K562 (cell line): Measurements from ENCODE around the gene ZNF335. TPM values are rescaled to one million over a fixed set of nuclear protein-coding genes. Genes with fewer than 3 reads are reported as not detected.
A peak's percentile ranks its signal among the peaks of the same experiment; 100 is the strongest.

Source experiments
- ATAC-seq: fragments of 200-7000 bp; cut with Tn5 transposase; 3 replicates; pipeline ENCODE4 v1.9.1; 2020; ENCODE audit warnings: moderate library complexity
- BruUV-seq: library from RNA; stranded (reverse); fragments of 400-500 nt; replicated peaks from 2 replicates; lab custom pipeline; 2021; lab: Mats Ljungman, UMichigan
- CTCF ChIA-PET: fragments of 300-600 bp; formaldehyde crosslinking; extraction: SDS; loops from one replicate; lab custom pipeline; 2021; ENCODE audit warnings: low intra/inter-chr PET ratio; lab: Yijun Ruan, JAX
- POLR2A ChIA-PET: fragments of 300-600, 350-650 bp; sonication (Branson Sonifier 250); formaldehyde crosslinking; extraction: SDS; loops from one replicate; lab custom pipeline; 2021; ENCODE audit warnings: antibody characterized with exemption, inconsistent platforms; lab: Yijun Ruan, JAX
- DNase-seq, 4 experiments: peaks; one replicate each; pipeline versions ENCODE4 v3.0.0 to v3.0.0-alpha.2; 2011 to 2018; ENCODE audit warnings: low spot score in 3 of 4, mixed read lengths in 3 of 4; ENCODE audit errors: extremely low read depth in 1 of 4
- FAIRE-seq: peaks from 2 replicates; lab custom pipeline; 2011; peaks lifted over from hg19 to GRCh38; lab: Jason Lieb, UNC
- H2AFZ ChIP-seq: 2 replicates; pipeline ENCODE4 v1.6.0; 2011; ENCODE audit warnings: low read depth, low read length, control low read depth, inconsistent platforms
- H3K27ac ChIP-seq: fragments of 200-600 bp; 3 replicates; pipeline ENCODE4 v1.8.0; 2011; ENCODE audit warnings: low read depth, mild to moderate bottlenecking, control low read depth, inconsistent platforms, low read length, moderate library complexity, mixed read lengths; ENCODE audit errors: extremely low read depth
- H3K27me3 ChIP-seq, 2 experiments: fragments of 300-600 bp in 1 of 2; 2 replicates in 1 of 2; 3 replicates in 1 of 2; pipeline versions ENCODE4 v1.6.0 to v1.8.0; 2011; ENCODE audit warnings: inconsistent platforms in 2 of 2, low read length in 2 of 2, mild to moderate bottlenecking in 1 of 2, mixed read lengths in 1 of 2, moderate library complexity in 1 of 2; ENCODE audit not compliant: control insufficient read depth in 2 of 2, insufficient read depth in 2 of 2
- H3K36me3 ChIP-seq: fragments of 300-600 bp; 3 replicates; pipeline ENCODE4 v1.8.0; 2011; ENCODE audit warnings: mild to moderate bottlenecking, low read length, inconsistent platforms; ENCODE audit not compliant: control insufficient read depth, insufficient read depth
- H3K4me1 ChIP-seq, 2 experiments: fragments of 200-600 bp in 1 of 2; replicated peaks in 1 of 2; 2 replicates in 1 of 2; 3 replicates in 1 of 2; pipeline versions ENCODE4 v1.5.1 to v1.8.0; 2011; ENCODE audit warnings: inconsistent platforms in 2 of 2, low read length in 2 of 2, mild to moderate bottlenecking in 1 of 2, mixed read lengths in 1 of 2, moderate library complexity in 1 of 2; ENCODE audit not compliant: control insufficient read depth in 2 of 2, insufficient read depth in 2 of 2
- H3K4me2 ChIP-seq: 2 replicates; pipeline ENCODE4 v1.6.1; 2011; ENCODE audit warnings: low read length, control low read depth, inconsistent platforms, mixed read lengths; ENCODE audit not compliant: insufficient read depth
- H3K4me3 ChIP-seq: fragments of 200-600 bp; sonication (generic), shearing (Covaris generic); 2 replicates; pipeline ENCODE4 v1.5.1; 2016; ENCODE audit warnings: control low read depth, inconsistent platforms
- H3K79me2 ChIP-seq: fragments of 200-600 bp; 3 replicates; pipeline ENCODE4 v1.8.0; 2011; ENCODE audit warnings: low read length, inconsistent platforms; ENCODE audit not compliant: control insufficient read depth, insufficient read depth
- H3K9ac ChIP-seq, 2 experiments: 2 replicates each; pipeline versions ENCODE4 v1.6.0 to v1.6.1; 2011; ENCODE audit warnings: low read depth in 2 of 2, low read length in 2 of 2, control low read depth in 1 of 2, inconsistent platforms in 1 of 2, mild to moderate bottlenecking in 1 of 2, mixed read lengths in 1 of 2; ENCODE audit not compliant: insufficient read depth in 1 of 2
- H3K9me1 ChIP-seq: one replicate; pipeline ENCODE4 v1.6.0; 2011; ENCODE audit warnings: inconsistent platforms, mild to moderate bottlenecking, low read length, moderate library complexity; ENCODE audit not compliant: control insufficient read depth, insufficient read depth
- H3K9me3 ChIP-seq: replicated peaks from 2 replicates; pipeline ENCODE4 v1.5.1; 2011; ENCODE audit warnings: low read depth, low read length, inconsistent platforms; ENCODE audit not compliant: control insufficient read depth, insufficient read depth
- H4K20me1 ChIP-seq: replicated peaks from 2 replicates; pipeline ENCODE4 v1.6.1; 2011; ENCODE audit warnings: low read length, inconsistent platforms, mixed read lengths; ENCODE audit not compliant: control insufficient read depth, insufficient read depth
- ARID1B ChIP-seq: fragments of 450-650 bp; IDR thresholded peaks from 2 replicates; pipeline ENCODE4 v1.6.1; 2016; ENCODE audit warnings: antibody characterized with exemption, mild to moderate bottlenecking, inconsistent platforms
- KDM1A ChIP-seq, 2 experiments: fragments of 450-650 bp; IDR thresholded peaks; 2 replicates each; pipeline ENCODE4 v1.6.1; 2016; ENCODE audit warnings: mild to moderate bottlenecking in 2 of 2
- LCOR ChIP-seq: sonication (generic); formaldehyde crosslinking; IDR thresholded peaks from 2 replicates; pipeline ENCODE4 v1.8.0; 2022; ENCODE audit warnings: mild to moderate bottlenecking, missing genetic modification reagents
- MCM5 ChIP-seq: fragments of 450-650 bp; IDR thresholded peaks from 2 replicates; pipeline ENCODE4 v1.6.1; 2016; ENCODE audit warnings: low read depth
- MXI1 ChIP-seq: IDR thresholded peaks from 2 replicates; pipeline ENCODE4 v1.6.1; 2011; ENCODE audit warnings: low read depth, mild to moderate bottlenecking, improper control_type of control experiment, low read length
- NR2C1 ChIP-seq, 2 experiments: fragments of 450-650 bp; IDR thresholded peaks; 2 replicates each; pipeline ENCODE4 v1.6.1; 2017; ENCODE audit warnings: mild to moderate bottlenecking in 2 of 2, antibody characterized with exemption in 1 of 2, inconsistent platforms in 1 of 2, missing compliant biosample characterization in 1 of 2, missing genetic modification characterization in 1 of 2
- NR3C1 ChIP-seq: sonication (generic); formaldehyde crosslinking; IDR thresholded peaks from 2 replicates; pipeline ENCODE4 v1.8.1; 2022; ENCODE audit warnings: missing genetic modification reagents
- SMC3 ChIP-seq: conservative IDR thresholded peaks from 2 replicates; pipeline ENCODE4 v1.6.1; 2011; ENCODE audit warnings: low read depth, low read length, improper control_type of control experiment; ENCODE audit not compliant: insufficient read depth
- ZNF263 ChIP-seq: sonication (generic); formaldehyde crosslinking; IDR thresholded peaks from 2 replicates; pipeline ENCODE4 v1.8.0; 2022; ENCODE audit warnings: mild to moderate bottlenecking, missing genetic modification reagents, borderline replicate concordance
- WGBS: fragments of 100-300 bp; shearing (Covaris generic); methylation state at CpG from one replicate; pipeline ENCODE4 v1.1.6; 2016; ENCODE audit warnings: low coverage, mixed read lengths; ENCODE audit not compliant: insufficient coverage; ENCODE audit errors: missing lambda C conversion rate; 5-methylcytosine and 5-hydroxymethylcytosine counted together
- in situ Hi-C: fragments of 300-500 bp; cut with MboI; formaldehyde crosslinking; loops from 4 replicates; pipeline ENCODE4 v1.15.0; 2018; ENCODE audit warnings: inconsistent platforms, mixed read lengths
- intact Hi-C: fragments of 100-400 bp; cut with micrococcal nuclease; formaldehyde crosslinking; loops from 2 replicates; pipeline ENCODE4 v1.14.2; 2022
- polyA plus RNA-seq, 8 experiments: library from polyadenylated mRNA; depleted of rRNA in 4 of 8; stranded (reverse) in 5 of 8; unstranded in 3 of 8; fragments of >200 nt; fragmentation: Nextera tagmentation in 2 of 8; fragmentation: Illumina TruSeq in 1 of 8; extraction: Ambion mirVana in 2 of 8; extraction: Trizol in 1 of 8; gene quantifications; 2 replicates each; pipeline versions ENCODE4 v1.2.1 to v1.2.3, GENCODE V29; 2011 to 2014; ENCODE audit warnings: inconsistent platforms in 1 of 8, missing spikeins in 1 of 8
- total RNA-seq, 7 experiments: library from RNA; depleted of rRNA in 6 of 7; stranded (reverse); fragments of >200 nt in 6 of 7; fragmentation: Illumina TruSeq in 2 of 7; extraction: Trizol in 2 of 7; gene quantifications; 2 replicates each; pipeline versions ENCODE4 v1.2.1 to v1.2.3, GENCODE V29; 2011 to 2021; ENCODE audit warnings: low replicate concordance in 1 of 7
- TF ChIP-seq, protein P1 (sequence below): fragments of 450-650 bp; IDR thresholded peaks from 2 replicates; pipeline ENCODE4 v1.6.1; 2017; ENCODE audit warnings: mild to moderate bottlenecking, moderate library complexity
- TF ChIP-seq, protein P2 (sequence below): sonication (generic); formaldehyde crosslinking; IDR thresholded peaks from 2 replicates; pipeline ENCODE4 v1.8.0; 2023; ENCODE audit warnings: mild to moderate bottlenecking, missing genetic modification reagents
- TF ChIP-seq, protein P3 (sequence below), 3 experiments: fragments of 200-800 bp in 1 of 3; sonication (Bioruptor generic) in 1 of 3; sonication (generic) in 1 of 3; formaldehyde crosslinking in 1 of 3; IDR thresholded peaks; 2 replicates each; pipeline versions ENCODE4 v1.6.1 to v1.8.0; 2016 to 2022; ENCODE audit warnings: mild to moderate bottlenecking in 2 of 3, missing compliant biosample characterization in 2 of 3, missing genetic modification characterization in 2 of 3, missing genetic modification reagents in 1 of 3

Gene ZNF335
- total and polyA plus RNA-seq, 9 of the 15 experiments (the other 6 are each of a cell fraction or from before 2014, with no cell fraction given), result 0.39 to 16.0 (median 7.6) TPM

DNA sequence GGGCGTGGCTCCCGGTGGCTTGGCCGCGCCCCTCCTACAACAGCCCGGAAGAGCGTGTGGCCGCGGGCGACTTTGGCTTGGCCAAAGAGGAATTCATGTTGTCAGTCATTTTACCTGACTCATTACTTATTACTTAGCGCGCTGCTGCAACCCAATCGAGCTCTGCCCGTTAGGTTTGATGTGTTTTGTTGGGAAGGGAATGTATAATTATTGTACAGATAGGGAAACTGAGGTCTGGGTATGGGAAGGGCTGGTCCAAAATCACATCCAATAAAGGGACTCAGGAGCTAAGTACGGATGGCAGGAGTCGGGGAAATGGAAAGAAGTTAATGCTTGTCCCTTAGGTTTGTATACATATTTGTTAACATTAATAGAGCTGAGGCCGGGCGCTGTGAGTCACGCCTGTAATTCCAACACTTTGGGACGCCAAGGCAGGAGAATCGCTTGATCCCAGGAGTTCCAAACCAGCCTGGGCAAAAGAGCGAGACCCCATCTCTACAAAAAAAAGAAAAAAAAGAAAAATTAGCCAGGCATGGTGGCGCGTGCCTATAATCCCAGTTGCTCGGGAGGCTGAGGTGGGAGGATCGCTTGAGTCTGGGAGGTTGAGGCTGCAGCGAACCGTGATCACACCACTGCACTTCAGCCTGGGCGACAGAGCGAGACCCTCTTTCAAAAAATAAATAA is 639 bp upstream of the ZNF335 start (continued):
- TF ChIP-seq MXI1 (peak; percentile 55; the same call in 1 of the 2 replicates), MCM5 (no peak)
- TF ChIP-seq, protein P1, sequence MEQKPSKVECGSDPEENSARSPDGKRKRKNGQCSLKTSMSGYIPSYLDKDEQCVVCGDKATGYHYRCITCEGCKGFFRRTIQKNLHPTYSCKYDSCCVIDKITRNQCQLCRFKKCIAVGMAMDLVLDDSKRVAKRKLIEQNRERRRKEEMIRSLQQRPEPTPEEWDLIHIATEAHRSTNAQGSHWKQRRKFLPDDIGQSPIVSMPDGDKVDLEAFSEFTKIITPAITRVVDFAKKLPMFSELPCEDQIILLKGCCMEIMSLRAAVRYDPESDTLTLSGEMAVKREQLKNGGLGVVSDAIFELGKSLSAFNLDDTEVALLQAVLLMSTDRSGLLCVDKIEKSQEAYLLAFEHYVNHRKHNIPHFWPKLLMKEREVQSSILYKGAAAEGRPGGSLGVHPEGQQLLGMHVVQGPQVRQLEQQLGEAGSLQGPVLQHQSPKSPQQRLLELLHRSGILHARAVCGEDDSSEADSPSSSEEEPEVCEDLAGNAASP, result no peak

DNA sequence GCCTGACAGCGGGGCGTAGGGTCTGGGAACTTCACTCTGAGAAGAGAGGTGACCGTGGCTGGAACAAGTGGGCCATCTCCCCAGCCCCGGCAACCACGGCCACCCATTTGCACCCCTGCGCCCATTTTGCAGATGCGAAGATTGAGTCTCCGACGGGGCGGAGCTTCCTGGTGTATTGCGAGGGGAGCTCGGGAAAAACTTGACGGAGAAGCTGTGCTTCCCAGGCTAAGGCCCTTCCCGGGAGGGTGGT is 653 bp downstream of the ZNF335 start:
- H3K9me3 ChIP-seq, result no peaks in the 10 kb centered on the region
- WGBS, result 1% methylated on average over 14 of the region's 14 CpGs
- FAIRE-seq, result no peak
- H3K9ac ChIP-seq, result peak overlapping the region; percentile 98 to 100
- peaks cover 9 to 35% of the 10 kb centered on the region in 2 experiments; a peak in 4 of 5 replicates for H3K4me1 ChIP-seq
- H3K4me2 ChIP-seq, result peak overlapping the region; percentile 96
- ATAC-seq, result no peak
- CTCF ChIA-PET, result no interaction called here
- POLR2A ChIA-PET, result interaction anchor here (0.9 to 5.6 kb wide), 5 partner anchors 10 to 114 kb away, joined by 3 to 32 read pairs (median 13); partner anchors contain the start of gene PCIF1
- no peaks in the 10 kb centered on the region for H3K27me3 ChIP-seq
- H3K27ac ChIP-seq, result peak overlapping the region; percentile 100
- H3K4me3 ChIP-seq, result peak overlapping the region; percentile 82
- intact Hi-C loops (loop anchor here (5.0 to 10.0 kb wide), 2 partner anchors 116 to 607 kb away; partner anchors contain the start of genes NCOA5 and SYS1), in situ Hi-C loops (no loop called here)
- no peaks in the 10 kb centered on the region for H3K9me1 ChIP-seq
- BruUV-seq, result no TSS peak
- peaks cover 14% of the 10 kb centered on the region for H3K79me2 ChIP-seq
- H3K36me3 ChIP-seq, result peaks cover 33% of the 10 kb centered on the region; the same call in 2 of the 3 replicates
- DNase-seq, result no peak
- peak overlapping the region; percentile 100 for H2AFZ ChIP-seq
- no peaks in the 10 kb centered on the region for H4K20me1 ChIP-seq
- TF ChIP-seq, protein P2, sequence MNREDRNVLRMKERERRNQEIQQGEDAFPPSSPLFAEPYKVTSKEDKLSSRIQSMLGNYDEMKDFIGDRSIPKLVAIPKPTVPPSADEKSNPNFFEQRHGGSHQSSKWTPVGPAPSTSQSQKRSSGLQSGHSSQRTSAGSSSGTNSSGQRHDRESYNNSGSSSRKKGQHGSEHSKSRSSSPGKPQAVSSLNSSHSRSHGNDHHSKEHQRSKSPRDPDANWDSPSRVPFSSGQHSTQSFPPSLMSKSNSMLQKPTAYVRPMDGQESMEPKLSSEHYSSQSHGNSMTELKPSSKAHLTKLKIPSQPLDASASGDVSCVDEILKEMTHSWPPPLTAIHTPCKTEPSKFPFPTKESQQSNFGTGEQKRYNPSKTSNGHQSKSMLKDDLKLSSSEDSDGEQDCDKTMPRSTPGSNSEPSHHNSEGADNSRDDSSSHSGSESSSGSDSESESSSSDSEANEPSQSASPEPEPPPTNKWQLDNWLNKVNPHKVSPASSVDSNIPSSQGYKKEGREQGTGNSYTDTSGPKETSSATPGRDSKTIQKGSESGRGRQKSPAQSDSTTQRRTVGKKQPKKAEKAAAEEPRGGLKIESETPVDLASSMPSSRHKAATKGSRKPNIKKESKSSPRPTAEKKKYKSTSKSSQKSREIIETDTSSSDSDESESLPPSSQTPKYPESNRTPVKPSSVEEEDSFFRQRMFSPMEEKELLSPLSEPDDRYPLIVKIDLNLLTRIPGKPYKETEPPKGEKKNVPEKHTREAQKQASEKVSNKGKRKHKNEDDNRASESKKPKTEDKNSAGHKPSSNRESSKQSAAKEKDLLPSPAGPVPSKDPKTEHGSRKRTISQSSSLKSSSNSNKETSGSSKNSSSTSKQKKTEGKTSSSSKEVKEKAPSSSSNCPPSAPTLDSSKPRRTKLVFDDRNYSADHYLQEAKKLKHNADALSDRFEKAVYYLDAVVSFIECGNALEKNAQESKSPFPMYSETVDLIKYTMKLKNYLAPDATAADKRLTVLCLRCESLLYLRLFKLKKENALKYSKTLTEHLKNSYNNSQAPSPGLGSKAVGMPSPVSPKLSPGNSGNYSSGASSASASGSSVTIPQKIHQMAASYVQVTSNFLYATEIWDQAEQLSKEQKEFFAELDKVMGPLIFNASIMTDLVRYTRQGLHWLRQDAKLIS (CRISPR knock-in tag), result peak; percentile 70
- no peak for TF ChIP-seq NR3C1 (CRISPR knock-in tag)
- 0 out of 2 replicates have a peak, but pooled peaks have one; percentile 39 for TF ChIP-seq ARID1B
- 0 out of 2 replicates have a peak, but pooled peaks have one; percentile 12 for TF ChIP-seq ZNF263 (CRISPR knock-in tag)
- TF ChIP-seq, protein P3, sequence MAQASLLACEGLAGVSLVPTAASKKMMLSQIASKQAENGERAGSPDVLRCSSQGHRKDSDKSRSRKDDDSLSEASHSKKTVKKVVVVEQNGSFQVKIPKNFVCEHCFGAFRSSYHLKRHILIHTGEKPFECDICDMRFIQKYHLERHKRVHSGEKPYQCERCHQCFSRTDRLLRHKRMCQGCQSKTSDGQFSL (CRISPR knock-in tag; IDR thresholded peaks at IDR 0.05), result 0 out of 2 replicates have a peak, but pooled peaks have one; percentile 46
- TF ChIP-seq, protein P3 (tag; IDR thresholded peaks at IDR 0.05), result no peak
- TF ChIP-seq SMC3, result no peak
- TF ChIP-seq NR2C1 (IDR thresholded peaks at IDR 0.05), result no peak
- peak; percentile 56 for TF ChIP-seq NR2C1 (tag; IDR thresholded peaks at IDR 0.05)
- peak; percentile 99 to 100 for TF ChIP-seq KDM1A (IDR thresholded peaks at IDR 0.05)
- peak; percentile 13; the same call in 1 of the 2 replicates for TF ChIP-seq LCOR
